Ishikawa (cell line): ENCODE data around the gene SCAMP1.

ENCODE experiments used
- CEBPB ChIP-seq: IDR thresholded peaks from 2 replicates; pipeline ENCODE4 v1.6.1; 2012
- CREB1 ChIP-seq: IDR thresholded peaks from 2 replicates; pipeline ENCODE4 v1.6.1; 2012; ENCODE audit warnings: low read depth
- EGR1 ChIP-seq: IDR thresholded peaks from 2 replicates; pipeline ENCODE4 v1.6.1; 2012
- EP300 ChIP-seq: IDR thresholded peaks from 2 replicates; pipeline ENCODE4 v1.6.1; 2012; ENCODE audit warnings: borderline replicate concordance
- NFIC ChIP-seq: IDR thresholded peaks from 2 replicates; pipeline ENCODE4 v1.6.1; 2012
- RAD21 ChIP-seq: IDR thresholded peaks from 2 replicates; pipeline ENCODE4 v1.6.1; 2012; ENCODE audit warnings: low read depth
- TAF1 ChIP-seq: IDR thresholded peaks from 2 replicates; pipeline ENCODE4 v1.6.1; 2012; ENCODE audit warnings: low read depth, mild to moderate bottlenecking
- TCF12 ChIP-seq: IDR thresholded peaks from 2 replicates; pipeline ENCODE4 v1.6.1; 2012; ENCODE audit warnings: low read depth
- TEAD4 ChIP-seq: IDR thresholded peaks from 2 replicates; pipeline ENCODE4 v1.6.1; 2012
- YY1 ChIP-seq: IDR thresholded peaks from 2 replicates; pipeline ENCODE4 v1.6.1; 2012; ENCODE audit warnings: low read depth
- ZBTB7A ChIP-seq: IDR thresholded peaks from 2 replicates; pipeline ENCODE4 v1.6.1; 2012; ENCODE audit warnings: low read depth
- TF ChIP-seq, protein P1 (sequence below): IDR thresholded peaks from 2 replicates; pipeline ENCODE4 v1.6.1; 2012
- TF ChIP-seq, protein P2 (sequence below): IDR thresholded peaks from 2 replicates; pipeline ENCODE4 v1.6.1; 2012; ENCODE audit warnings: low read depth, mild to moderate bottlenecking
- TF ChIP-seq, protein P3 (sequence below): IDR thresholded peaks from 2 replicates; pipeline ENCODE4 v1.6.1; 2012

DNA sequence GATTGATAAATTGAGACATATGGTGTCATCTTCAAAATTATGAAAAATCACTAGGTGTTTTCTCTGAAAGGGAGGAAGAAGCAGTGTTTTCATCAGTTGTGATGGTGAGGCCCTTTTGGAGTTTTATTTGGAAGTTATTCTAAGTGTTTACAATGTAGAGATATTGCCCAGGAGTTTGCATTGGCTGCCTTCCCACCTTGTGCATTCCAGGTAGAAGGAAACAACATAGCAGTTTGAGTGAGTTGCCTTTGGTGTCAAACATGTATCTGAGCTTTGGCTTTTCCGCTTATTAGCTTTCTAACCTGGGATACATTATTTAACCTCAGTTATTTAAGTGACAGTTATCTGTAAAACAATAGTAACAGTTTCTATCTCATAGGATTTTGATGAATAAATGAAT, 122.5 kb downstream of the SCAMP1 start:
- no peak for TF ChIP-seq NFIC
- no peak for TF ChIP-seq EP300
- TF ChIP-seq CEBPB: no peak
- TF ChIP-seq RAD21: no peak
- TF ChIP-seq TAF1: no peak
- TF ChIP-seq, protein P1, sequence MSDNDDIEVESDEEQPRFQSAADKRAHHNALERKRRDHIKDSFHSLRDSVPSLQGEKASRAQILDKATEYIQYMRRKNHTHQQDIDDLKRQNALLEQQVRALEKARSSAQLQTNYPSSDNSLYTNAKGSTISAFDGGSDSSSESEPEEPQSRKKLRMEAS: no peak
- TF ChIP-seq YY1: no peak
- no peak for TF ChIP-seq CREB1
- TF ChIP-seq, protein P2, sequence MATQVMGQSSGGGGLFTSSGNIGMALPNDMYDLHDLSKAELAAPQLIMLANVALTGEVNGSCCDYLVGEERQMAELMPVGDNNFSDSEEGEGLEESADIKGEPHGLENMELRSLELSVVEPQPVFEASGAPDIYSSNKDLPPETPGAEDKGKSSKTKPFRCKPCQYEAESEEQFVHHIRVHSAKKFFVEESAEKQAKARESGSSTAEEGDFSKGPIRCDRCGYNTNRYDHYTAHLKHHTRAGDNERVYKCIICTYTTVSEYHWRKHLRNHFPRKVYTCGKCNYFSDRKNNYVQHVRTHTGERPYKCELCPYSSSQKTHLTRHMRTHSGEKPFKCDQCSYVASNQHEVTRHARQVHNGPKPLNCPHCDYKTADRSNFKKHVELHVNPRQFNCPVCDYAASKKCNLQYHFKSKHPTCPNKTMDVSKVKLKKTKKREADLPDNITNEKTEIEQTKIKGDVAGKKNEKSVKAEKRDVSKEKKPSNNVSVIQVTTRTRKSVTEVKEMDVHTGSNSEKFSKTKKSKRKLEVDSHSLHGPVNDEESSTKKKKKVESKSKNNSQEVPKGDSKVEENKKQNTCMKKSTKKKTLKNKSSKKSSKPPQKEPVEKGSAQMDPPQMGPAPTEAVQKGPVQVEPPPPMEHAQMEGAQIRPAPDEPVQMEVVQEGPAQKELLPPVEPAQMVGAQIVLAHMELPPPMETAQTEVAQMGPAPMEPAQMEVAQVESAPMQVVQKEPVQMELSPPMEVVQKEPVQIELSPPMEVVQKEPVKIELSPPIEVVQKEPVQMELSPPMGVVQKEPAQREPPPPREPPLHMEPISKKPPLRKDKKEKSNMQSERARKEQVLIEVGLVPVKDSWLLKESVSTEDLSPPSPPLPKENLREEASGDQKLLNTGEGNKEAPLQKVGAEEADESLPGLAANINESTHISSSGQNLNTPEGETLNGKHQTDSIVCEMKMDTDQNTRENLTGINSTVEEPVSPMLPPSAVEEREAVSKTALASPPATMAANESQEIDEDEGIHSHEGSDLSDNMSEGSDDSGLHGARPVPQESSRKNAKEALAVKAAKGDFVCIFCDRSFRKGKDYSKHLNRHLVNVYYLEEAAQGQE: no peak
- TF ChIP-seq, protein P3, sequence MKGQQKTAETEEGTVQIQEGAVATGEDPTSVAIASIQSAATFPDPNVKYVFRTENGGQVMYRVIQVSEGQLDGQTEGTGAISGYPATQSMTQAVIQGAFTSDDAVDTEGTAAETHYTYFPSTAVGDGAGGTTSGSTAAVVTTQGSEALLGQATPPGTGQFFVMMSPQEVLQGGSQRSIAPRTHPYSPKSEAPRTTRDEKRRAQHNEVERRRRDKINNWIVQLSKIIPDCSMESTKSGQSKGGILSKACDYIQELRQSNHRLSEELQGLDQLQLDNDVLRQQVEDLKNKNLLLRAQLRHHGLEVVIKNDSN: no peak
- no peak for TF ChIP-seq TEAD4
- TF ChIP-seq ZBTB7A: no peak
- no peak for TF ChIP-seq TCF12
- no peak for TF ChIP-seq EGR1
